GM10266 (cell line): ENCODE results near the gene CORIN.

Experiments
- DNase-seq: peaks from one replicate; pipeline ENCODE4 v3.0.0; 2012; ENCODE audit errors: extremely low spot score
- CTCF ChIP-seq: IDR thresholded peaks from 2 replicates; pipeline ENCODE4 v1.5.1; 2012; ENCODE audit warnings: mild to moderate bottlenecking, low read depth; ENCODE audit not compliant: control insufficient read depth, insufficient read depth; ENCODE audit errors: missing control alignments

The CORIN gene

GRCh38 chr4:47654972-47655693 lies 182.7 kb downstream of the CORIN start:
- no peak for DNase-seq

GRCh38 chr4:47652092-47652491 lies 185.8 kb downstream of the CORIN start:
- DNase-seq, result no peak
- TF ChIP-seq CTCF, result no peak

More at GRCh38 chr4:47654972-47655693, 182.7 kb downstream of the CORIN start:
- no peak for TF ChIP-seq CTCF

- no peak for TF ChIP-seq CTCF
- no peak for DNase-seq
These were observed 186.6 kb downstream of the CORIN start for GRCh38 chr4:47651231-47651630.

- no peak for DNase-seq
These were observed 187.2 kb downstream of the CORIN start for GRCh38 chr4:47650584-47651130.

GRCh38 chr4:47647544-47647943 lies 190.3 kb downstream of the CORIN start:
- no peak for DNase-seq
- no peak for TF ChIP-seq CTCF

More at GRCh38 chr4:47650584-47651130, 187.2 kb downstream of the CORIN start:
- no peak for TF ChIP-seq CTCF

- TF ChIP-seq CTCF, result no peak
- no peak for DNase-seq
These were observed 190.8 kb downstream of the CORIN start for GRCh38 chr4:47647029-47647428.

- TF ChIP-seq CTCF, result no peak
- no peak for DNase-seq
These were observed 191.5 kb downstream of the CORIN start for GRCh38 chr4:47646372-47646771.
